HepG2 (cell line): Measurements from ENCODE around the gene NOTUM. TPM values are rescaled to one million over a fixed set of nuclear protein-coding genes. Genes with fewer than 3 reads are reported as not detected.

Experiments
- CAMTA2 ChIP-seq: sonication (generic); formaldehyde crosslinking; IDR thresholded peaks from 2 replicates; pipeline ENCODE4 v1.4.0; 2020; ENCODE audit warnings: mild to moderate bottlenecking, missing genetic modification reagents, borderline replicate concordance
- HMGA1 ChIP-seq: sonication (generic); formaldehyde crosslinking; conservative IDR thresholded peaks from 2 replicates; pipeline ENCODE4 v1.4.0; 2020; ENCODE audit warnings: missing genetic modification reagents
- HNRNPUL1 ChIP-seq: fragments of 200-400 bp; formaldehyde crosslinking; IDR thresholded peaks from 2 replicates; pipeline ENCODE4 v1.6.1; 2017; ENCODE audit warnings: low read depth, mild to moderate bottlenecking, low read length, moderate library complexity
- KDM1A ChIP-seq: IDR thresholded peaks from 2 replicates; pipeline ENCODE4 v1.6.1; 2016; ENCODE audit warnings: missing compliant biosample characterization
- XRCC5 ChIP-seq: fragments of 200-400 bp; formaldehyde crosslinking; optimal IDR thresholded peaks from 2 replicates; pipeline ENCODE3; 2017; ENCODE audit warnings: mild to moderate bottlenecking, low read length
- ZBTB3 ChIP-seq: sonication (generic); formaldehyde crosslinking; IDR thresholded peaks from 2 replicates; pipeline ENCODE4 v1.4.0; 2020; ENCODE audit warnings: low read depth, mild to moderate bottlenecking, moderate library complexity, missing genetic modification reagents, borderline replicate concordance
- ZNF670 ChIP-seq: sonication (generic); formaldehyde crosslinking; IDR thresholded peaks from 2 replicates; pipeline ENCODE4 v1.8.0; 2022; ENCODE audit warnings: mild to moderate bottlenecking, missing genetic modification reagents, borderline replicate concordance
- polyA plus RNA-seq, 8 experiments: library from polyadenylated mRNA; depleted of rRNA in 3 of 8; stranded (reverse) in 7 of 8; unstranded in 1 of 8; fragments of >200 nt; fragmentation: Illumina TruSeq in 4 of 8; extraction: Trizol in 4 of 8; gene quantifications; 2 replicates each; pipeline versions ENCODE4 v1.2.1 to v1.2.3, GENCODE V29; 2011 to 2016; ENCODE audit warnings: low read depth in 4 of 8, missing spikeins in 1 of 8, mixed read lengths in 1 of 8; ENCODE audit not compliant: insufficient read depth in 1 of 8
- total RNA-seq, 5 experiments: library from RNA; depleted of rRNA; stranded (reverse); fragments of >200 nt; fragmentation: Illumina TruSeq; extraction: Trizol; gene quantifications; 2 replicates each; pipeline ENCODE4 v1.2.3, GENCODE V29; 2016; ENCODE audit warnings: low read depth in 1 of 5
- TF ChIP-seq, protein P1 (sequence below): sonication (generic); formaldehyde crosslinking; IDR thresholded peaks from 2 replicates; pipeline ENCODE4 v1.5.0; 2020; ENCODE audit warnings: mild to moderate bottlenecking, missing genetic modification reagents, borderline replicate concordance
- TF ChIP-seq, protein P2 (sequence below): sonication (generic); formaldehyde crosslinking; IDR thresholded peaks from 2 replicates; pipeline ENCODE4 v1.5.0; 2020; ENCODE audit warnings: mild to moderate bottlenecking, missing genetic modification reagents, borderline replicate concordance
- TF ChIP-seq, protein P3 (sequence below): sonication (generic); formaldehyde crosslinking; IDR thresholded peaks from 2 replicates; pipeline ENCODE4 v1.5.0; 2020; ENCODE audit warnings: missing genetic modification reagents
- TF ChIP-seq, protein P4 (sequence below): sonication (generic); formaldehyde crosslinking; IDR thresholded peaks from 2 replicates; pipeline ENCODE4 v1.4.0; 2020; ENCODE audit warnings: missing genetic modification reagents, mild to moderate bottlenecking, borderline replicate concordance
- TF ChIP-seq, protein P5 (sequence below): sonication (generic); formaldehyde crosslinking; IDR thresholded peaks from 2 replicates; pipeline ENCODE4 v1.5.1; 2020; ENCODE audit warnings: missing genetic modification reagents, mild to moderate bottlenecking, borderline replicate concordance

Gene NOTUM
- total and polyA plus RNA-seq, 2 of the 13 experiments (the other 11 are each of a cell fraction or from before 2014, with no cell fraction given) = 150 to 160 TPM

DNA sequence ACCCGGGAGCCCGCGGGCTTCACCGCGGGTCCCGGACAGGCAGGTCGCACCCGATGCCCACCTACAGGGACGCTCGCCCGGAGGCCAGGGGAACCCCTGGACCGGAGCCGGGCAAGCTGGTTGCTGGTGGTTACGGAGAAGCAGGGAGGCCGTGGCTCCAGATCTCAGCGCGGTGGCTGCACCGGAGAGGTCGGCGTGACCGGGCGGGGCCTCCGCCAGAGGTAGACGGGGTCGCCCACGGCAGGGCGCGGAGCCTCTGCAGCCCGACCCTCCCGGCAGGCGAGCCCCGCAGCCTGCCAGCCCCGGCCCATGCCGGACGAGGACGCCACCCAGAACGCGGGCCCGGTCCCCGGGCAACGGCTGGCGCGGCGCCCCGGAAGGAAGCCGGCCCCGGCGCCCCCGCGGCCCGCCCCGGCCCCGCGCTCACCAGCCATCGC, 50.1 kb downstream of the NOTUM start (continued):
- TF ChIP-seq, protein P1, sequence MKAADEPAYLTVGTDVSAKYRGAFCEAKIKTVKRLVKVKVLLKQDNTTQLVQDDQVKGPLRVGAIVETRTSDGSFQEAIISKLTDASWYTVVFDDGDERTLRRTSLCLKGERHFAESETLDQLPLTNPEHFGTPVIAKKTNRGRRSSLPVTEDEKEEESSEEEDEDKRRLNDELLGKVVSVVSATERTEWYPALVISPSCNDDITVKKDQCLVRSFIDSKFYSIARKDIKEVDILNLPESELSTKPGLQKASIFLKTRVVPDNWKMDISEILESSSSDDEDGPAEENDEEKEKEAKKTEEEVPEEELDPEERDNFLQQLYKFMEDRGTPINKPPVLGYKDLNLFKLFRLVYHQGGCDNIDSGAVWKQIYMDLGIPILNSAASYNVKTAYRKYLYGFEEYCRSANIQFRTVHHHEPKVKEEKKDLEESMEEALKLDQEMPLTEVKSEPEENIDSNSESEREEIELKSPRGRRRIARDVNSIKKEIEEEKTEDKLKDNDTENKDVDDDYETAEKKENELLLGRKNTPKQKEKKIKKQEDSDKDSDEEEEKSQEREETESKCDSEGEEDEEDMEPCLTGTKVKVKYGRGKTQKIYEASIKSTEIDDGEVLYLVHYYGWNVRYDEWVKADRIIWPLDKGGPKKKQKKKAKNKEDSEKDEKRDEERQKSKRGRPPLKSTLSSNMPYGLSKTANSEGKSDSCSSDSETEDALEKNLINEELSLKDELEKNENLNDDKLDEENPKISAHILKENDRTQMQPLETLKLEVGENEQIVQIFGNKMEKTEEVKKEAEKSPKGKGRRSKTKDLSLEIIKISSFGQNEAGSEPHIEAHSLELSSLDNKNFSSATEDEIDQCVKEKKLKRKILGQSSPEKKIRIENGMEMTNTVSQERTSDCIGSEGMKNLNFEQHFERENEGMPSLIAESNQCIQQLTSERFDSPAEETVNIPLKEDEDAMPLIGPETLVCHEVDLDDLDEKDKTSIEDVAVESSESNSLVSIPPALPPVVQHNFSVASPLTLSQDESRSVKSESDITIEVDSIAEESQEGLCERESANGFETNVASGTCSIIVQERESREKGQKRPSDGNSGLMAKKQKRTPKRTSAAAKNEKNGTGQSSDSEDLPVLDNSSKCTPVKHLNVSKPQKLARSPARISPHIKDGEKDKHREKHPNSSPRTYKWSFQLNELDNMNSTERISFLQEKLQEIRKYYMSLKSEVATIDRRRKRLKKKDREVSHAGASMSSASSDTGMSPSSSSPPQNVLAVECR (CRISPR knock-in tag) = peak; percentile 12
- TF ChIP-seq ZBTB3 (CRISPR knock-in tag) = 0 out of 2 replicates have a peak, but pooled peaks have one; percentile 32
- no peak for TF ChIP-seq ZNF670 (CRISPR knock-in tag)
- TF ChIP-seq XRCC5 = no peak
- TF ChIP-seq KDM1A (CRISPR knock-in tag) = no peak
- no peak for TF ChIP-seq HNRNPUL1
- no peak for TF ChIP-seq HMGA1 (CRISPR knock-in tag)
- TF ChIP-seq CAMTA2 (CRISPR knock-in tag) = no peak
- TF ChIP-seq, protein P2, sequence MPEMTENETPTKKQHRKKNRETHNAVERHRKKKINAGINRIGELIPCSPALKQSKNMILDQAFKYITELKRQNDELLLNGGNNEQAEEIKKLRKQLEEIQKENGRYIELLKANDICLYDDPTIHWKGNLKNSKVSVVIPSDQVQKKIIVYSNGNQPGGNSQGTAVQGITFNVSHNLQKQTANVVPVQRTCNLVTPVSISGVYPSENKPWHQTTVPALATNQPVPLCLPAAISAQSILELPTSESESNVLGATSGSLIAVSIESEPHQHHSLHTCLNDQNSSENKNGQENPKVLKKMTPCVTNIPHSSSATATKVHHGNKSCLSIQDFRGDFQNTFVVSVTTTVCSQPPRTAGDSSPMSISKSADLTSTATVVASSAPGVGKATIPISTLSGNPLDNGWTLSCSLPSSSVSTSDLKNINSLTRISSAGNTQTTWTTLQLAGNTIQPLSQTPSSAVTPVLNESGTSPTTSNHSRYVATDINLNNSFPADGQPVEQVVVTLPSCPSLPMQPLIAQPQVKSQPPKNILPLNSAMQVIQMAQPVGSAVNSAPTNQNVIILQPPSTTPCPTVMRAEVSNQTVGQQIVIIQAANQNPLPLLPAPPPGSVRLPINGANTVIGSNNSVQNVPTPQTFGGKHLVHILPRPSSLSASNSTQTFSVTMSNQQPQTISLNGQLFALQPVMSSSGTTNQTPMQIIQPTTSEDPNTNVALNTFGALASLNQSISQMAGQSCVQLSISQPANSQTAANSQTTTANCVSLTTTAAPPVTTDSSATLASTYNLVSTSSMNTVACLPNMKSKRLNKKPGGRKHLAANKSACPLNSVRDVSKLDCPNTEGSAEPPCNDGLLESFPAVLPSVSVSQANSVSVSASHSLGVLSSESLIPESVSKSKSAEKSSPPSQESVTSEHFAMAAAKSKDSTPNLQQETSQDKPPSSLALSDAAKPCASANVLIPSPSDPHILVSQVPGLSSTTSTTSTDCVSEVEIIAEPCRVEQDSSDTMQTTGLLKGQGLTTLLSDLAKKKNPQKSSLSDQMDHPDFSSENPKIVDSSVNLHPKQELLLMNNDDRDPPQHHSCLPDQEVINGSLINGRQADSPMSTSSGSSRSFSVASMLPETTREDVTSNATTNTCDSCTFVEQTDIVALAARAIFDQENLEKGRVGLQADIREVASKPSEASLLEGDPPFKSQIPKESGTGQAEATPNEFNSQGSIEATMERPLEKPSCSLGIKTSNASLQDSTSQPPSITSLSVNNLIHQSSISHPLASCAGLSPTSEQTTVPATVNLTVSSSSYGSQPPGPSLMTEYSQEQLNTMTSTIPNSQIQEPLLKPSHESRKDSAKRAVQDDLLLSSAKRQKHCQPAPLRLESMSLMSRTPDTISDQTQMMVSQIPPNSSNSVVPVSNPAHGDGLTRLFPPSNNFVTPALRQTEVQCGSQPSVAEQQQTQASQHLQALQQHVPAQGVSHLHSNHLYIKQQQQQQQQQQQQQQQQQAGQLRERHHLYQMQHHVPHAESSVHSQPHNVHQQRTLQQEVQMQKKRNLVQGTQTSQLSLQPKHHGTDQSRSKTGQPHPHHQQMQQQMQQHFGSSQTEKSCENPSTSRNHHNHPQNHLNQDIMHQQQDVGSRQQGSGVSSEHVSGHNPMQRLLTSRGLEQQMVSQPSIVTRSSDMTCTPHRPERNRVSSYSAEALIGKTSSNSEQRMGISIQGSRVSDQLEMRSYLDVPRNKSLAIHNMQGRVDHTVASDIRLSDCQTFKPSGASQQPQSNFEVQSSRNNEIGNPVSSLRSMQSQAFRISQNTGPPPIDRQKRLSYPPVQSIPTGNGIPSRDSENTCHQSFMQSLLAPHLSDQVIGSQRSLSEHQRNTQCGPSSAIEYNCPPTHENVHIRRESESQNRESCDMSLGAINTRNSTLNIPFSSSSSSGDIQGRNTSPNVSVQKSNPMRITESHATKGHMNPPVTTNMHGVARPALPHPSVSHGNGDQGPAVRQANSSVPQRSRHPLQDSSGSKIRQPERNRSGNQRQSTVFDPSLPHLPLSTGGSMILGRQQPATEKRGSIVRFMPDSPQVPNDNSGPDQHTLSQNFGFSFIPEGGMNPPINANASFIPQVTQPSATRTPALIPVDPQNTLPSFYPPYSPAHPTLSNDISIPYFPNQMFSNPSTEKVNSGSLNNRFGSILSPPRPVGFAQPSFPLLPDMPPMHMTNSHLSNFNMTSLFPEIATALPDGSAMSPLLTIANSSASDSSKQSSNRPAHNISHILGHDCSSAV (CRISPR knock-in tag) = no peak
- TF ChIP-seq, protein P3, sequence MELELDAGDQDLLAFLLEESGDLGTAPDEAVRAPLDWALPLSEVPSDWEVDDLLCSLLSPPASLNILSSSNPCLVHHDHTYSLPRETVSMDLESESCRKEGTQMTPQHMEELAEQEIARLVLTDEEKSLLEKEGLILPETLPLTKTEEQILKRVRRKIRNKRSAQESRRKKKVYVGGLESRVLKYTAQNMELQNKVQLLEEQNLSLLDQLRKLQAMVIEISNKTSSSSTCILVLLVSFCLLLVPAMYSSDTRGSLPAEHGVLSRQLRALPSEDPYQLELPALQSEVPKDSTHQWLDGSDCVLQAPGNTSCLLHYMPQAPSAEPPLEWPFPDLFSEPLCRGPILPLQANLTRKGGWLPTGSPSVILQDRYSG (CRISPR knock-in tag) = peak; percentile 32; the same call in 1 of the 2 replicates
- TF ChIP-seq, protein P4, sequence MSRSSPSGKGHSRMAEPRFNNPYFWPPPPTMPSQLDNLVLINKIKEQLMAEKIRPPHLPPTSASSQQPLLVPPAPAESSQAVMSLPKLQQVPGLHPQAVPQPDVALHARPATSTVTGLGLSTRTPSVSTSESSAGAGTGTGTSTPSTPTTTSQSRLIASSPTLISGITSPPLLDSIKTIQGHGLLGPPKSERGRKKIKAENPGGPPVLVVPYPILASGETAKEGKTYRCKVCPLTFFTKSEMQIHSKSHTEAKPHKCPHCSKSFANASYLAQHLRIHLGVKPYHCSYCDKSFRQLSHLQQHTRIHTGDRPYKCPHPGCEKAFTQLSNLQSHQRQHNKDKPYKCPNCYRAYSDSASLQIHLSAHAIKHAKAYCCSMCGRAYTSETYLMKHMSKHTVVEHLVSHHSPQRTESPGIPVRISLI (CRISPR knock-in tag) = no peak
- TF ChIP-seq, protein P5, sequence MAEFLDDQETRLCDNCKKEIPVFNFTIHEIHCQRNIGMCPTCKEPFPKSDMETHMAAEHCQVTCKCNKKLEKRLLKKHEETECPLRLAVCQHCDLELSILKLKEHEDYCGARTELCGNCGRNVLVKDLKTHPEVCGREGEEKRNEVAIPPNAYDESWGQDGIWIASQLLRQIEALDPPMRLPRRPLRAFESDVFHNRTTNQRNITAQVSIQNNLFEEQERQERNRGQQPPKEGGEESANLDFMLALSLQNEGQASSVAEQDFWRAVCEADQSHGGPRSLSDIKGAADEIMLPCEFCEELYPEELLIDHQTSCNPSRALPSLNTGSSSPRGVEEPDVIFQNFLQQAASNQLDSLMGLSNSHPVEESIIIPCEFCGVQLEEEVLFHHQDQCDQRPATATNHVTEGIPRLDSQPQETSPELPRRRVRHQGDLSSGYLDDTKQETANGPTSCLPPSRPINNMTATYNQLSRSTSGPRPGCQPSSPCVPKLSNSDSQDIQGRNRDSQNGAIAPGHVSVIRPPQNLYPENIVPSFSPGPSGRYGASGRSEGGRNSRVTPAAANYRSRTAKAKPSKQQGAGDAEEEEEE (CRISPR knock-in tag) = no peak
